ENCODE measurements around the gene PRKCA.
"Not testable (repeated sequence)": the region's sequence is repeated elsewhere in the genome, so short reads cannot be mapped to it uniquely, and the experiment has no call there.

The PRKCA gene

GRCh38 chr17:66713533-66714042 is 411.2 kb downstream of the PRKCA start:
- no peak for DNase-seq (ENCODE audit: low read depth in 2 of 2)

DNA sequence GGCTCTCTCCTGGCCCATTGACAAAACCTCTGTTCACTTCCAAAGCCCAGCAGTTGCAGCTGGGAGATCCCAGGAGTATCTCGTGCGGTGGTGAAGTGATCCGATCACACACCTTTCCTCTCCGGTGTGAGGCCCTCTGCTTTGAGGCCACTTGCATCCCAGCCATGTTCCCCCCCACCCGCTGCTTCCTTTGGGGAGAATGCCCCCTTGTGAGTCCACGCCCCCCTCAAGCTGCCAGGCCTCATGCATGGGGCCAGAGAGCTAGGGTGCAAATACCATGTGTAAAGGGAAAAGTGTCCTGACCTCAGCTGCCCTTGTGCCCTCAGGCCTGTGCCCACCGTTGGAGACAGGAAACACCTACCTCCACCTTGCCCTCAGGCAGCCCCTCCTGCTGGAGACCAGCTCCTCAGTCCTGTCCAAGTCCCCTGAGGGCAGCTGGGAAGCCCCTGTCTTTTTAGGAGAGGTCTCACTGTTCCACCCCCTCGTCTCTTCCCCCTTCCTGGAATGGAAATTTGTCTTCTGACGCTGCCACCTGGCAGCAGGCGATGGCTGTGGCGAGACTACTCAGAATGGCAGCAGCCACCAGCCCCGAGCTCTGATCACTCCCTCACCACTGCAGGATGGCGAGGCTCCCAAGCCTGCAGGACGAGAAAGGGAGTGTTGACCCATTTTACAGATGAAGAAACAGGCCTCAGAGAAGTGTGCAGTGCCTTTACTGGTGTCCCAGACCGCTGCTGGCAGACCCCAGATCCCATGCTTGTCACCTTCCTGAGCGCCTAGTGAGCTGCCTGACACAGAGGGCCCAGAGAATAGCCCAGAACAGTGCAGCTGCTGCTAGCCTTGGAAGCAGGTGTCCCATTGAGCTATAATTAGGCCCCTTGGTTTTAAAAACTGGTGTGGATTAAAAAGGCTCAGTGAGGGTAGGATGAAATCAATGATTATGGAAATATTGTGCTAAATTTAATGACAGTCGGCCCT is 411.9 kb downstream of the PRKCA start:
- no peak for DNase-seq (ENCODE audit: low read depth in 2 of 2)

GRCh38 chr17:66715076-66715675 is 412.8 kb downstream of the PRKCA start:
- no peak for DNase-seq (ENCODE audit: low read depth in 2 of 2)

- DNase-seq (ENCODE audit: low read depth in 2 of 2): no peak
Observed at GRCh38 chr17:66715745-66716156, 413.3 kb downstream of the PRKCA start.

GRCh38 chr17:66716236-66717026 is 414.0 kb downstream of the PRKCA start:
- no peak for DNase-seq (ENCODE audit: low read depth in 2 of 2)

- DNase-seq (ENCODE audit: low read depth in 2 of 2): no peak
Observed at GRCh38 chr17:66717641-66718058, 415.2 kb downstream of the PRKCA start.

GRCh38 chr17:66720027-66720426 is 417.6 kb downstream of the PRKCA start:
- no peak for DNase-seq (ENCODE audit: low read depth in 2 of 2)

DNA sequence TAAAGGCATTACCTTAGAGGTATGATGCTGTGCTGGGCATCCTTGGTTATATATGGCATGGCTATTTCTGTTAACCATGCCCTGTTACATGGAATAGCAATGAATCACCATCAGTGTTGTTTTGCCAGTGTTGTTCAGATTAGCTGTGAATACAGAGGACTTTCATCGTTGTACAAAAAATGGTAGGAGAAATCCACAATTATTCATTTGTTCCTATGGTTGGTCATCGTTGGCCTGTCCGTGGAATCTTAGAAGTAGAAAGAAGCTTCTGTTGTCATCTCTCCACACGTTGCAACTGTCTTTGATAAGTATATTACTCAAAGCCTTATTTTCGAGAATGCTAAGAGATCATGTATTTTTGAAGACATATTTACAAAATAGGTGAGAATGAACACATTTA is 418.2 kb downstream of the PRKCA start:
- no peak for DNase-seq (ENCODE audit: low read depth in 2 of 2)

- no peak for DNase-seq (ENCODE audit: low read depth in 2 of 2)
Observed at GRCh38 chr17:66722341-66722740, 419.9 kb downstream of the PRKCA start.

- no peak for DNase-seq (ENCODE audit: low read depth in 2 of 2)
Observed at GRCh38 chr17:66724581-66725341, 422.3 kb downstream of the PRKCA start.

DNA sequence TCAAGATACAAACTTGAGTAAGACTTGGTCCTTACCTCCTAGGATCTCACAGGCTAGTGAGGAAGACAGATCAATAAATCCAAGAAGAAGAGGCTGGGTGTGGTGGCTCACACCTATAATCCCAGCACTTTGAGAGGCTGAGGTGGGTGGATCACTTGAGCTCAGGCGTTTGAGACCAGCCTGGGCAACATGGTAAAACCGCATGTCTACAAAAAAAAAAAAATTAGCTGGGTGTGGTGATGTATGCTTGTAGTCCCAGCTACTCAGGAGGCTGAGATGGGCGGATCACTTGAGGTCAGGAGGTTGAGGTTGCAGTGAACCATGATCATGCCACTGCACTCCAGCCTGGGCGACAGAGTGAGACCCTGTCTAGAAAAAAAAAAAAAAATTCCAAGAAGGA is 423.0 kb downstream of the PRKCA start:
- DNase-seq (ENCODE audit: low read depth in 2 of 2): not testable (repeated sequence)

GRCh38 chr17:66725956-66726355 is 423.5 kb downstream of the PRKCA start:
- no peak for DNase-seq (ENCODE audit: low read depth in 2 of 2)

DNA sequence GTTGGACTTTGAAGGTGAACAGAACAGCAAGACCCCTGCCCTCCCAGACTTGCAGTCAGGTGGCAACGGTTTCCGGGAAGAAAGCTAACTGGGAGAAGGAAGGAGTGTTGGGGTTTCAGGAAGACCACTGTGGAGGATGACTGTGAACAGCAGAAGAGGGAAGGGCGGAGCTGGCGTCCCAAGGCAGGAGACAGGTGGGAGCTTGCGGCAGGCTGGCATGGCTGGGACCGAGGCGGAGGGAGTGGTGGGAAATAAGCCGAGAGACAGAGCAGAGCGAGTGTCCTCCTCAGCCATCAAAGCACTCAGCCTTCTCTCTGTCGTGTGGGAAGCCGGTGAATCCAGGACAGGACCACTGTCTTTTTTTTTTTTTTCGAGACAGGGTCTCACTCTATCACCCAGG is 424.0 kb downstream of the PRKCA start:
- DNase-seq (ENCODE audit: low read depth in 2 of 2): no peak

GRCh38 chr17:66726846-66727245 is 424.4 kb downstream of the PRKCA start:
- no peak for DNase-seq (ENCODE audit: low read depth in 2 of 2)

- DNase-seq (ENCODE audit: low read depth in 2 of 2): no peak
Observed at GRCh38 chr17:66727634-66728570, 425.5 kb downstream of the PRKCA start.

DNA sequence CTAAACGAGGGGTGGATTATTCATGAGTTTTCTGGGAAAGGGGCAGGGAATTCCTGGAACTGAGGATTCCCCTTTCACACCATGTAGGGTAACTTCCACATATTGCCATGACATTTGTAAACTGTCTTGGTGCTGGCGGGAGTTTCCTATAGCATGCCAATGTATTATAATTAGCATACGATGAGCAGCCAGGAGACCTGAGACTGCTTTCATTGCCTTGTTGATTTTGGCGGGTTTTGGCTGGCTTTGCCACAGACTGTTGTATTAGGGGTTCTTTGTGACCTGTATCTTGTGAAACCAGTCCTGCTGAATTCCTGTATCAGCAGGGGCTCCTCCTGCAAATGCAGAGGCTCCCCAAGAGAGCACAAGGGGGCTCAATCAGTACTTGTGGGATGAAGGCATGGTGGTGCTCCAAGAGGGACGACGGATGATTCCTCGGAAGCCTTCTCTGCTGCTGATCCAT is 428.1 kb downstream of the PRKCA start:
- no peak for DNase-seq (ENCODE audit: low read depth in 2 of 2)

- DNase-seq (ENCODE audit: low read depth in 2 of 2): no peak
Observed at GRCh38 chr17:66733759-66734158, 431.3 kb downstream of the PRKCA start.

DNA sequence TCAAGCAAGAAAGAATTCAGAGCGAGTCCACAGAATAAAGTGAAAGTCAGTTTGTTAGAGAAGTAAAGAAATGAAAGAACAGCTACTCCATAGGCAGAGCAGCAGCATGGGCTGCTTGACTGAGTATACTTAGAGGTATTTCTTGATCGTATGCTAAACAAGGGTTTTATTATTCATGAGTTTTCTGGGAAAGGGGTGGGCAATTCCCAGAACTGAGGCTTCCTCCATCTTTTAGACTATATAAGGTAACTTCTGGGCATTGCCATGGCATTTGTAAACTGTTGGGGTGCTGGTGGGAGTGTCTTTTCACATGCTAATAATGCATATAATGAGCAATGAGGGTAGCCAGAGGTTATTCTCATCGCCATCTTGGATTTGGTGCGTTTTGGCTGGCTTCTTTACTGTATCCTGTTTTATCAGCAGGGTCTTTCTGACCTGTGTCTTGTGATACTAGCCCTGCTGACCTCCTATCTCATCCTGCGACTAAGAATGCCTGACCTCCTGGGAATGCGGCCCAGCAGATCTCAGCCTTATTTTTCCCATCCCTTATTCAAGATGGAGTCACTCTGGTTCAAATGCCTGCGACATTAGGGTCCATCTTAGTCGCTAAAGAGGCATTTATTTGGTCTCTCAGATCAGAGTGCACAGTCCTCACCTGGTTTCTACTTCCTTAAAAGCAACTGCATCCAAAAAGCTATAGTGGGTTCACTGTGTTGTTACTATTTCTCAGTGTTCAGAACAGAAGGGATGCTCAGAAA is 432.0 kb downstream of the PRKCA start:
- no peak for DNase-seq (ENCODE audit: low read depth in 2 of 2)

GRCh38 chr17:66737524-66737923 is 435.1 kb downstream of the PRKCA start:
- DNase-seq (ENCODE audit: low read depth in 2 of 2): no peak

Data from activated CD8-positive, alpha-beta memory T cell treated with anti-CD3 and anti-CD28 coated beads for 4 hours (primary cell).